HepG2 (cell line): ENCODE measurements around the gene BSN. TPM values are rescaled to one million over a fixed set of nuclear protein-coding genes. Genes with fewer than 3 reads are reported as not detected.

ENCODE experiments used
- ASH2L ChIP-seq: fragments of 300-600, 200-600 bp; sonication (generic); IDR thresholded peaks from 2 replicates; pipeline ENCODE4 v1.7.0; 2017; ENCODE audit warnings: low read depth, mild to moderate bottlenecking, moderate library complexity, mixed read lengths, low read length; ENCODE audit not compliant: insufficient read length
- ETS1 ChIP-seq: sonication (generic); formaldehyde crosslinking; IDR thresholded peaks from 2 replicates; pipeline ENCODE4 v1.4.0; 2020; ENCODE audit warnings: missing genetic modification reagents
- FOXO1 ChIP-seq: sonication (generic); formaldehyde crosslinking; IDR thresholded peaks from 2 replicates; pipeline ENCODE4 v1.4.0; 2020; ENCODE audit warnings: missing genetic modification reagents
- GATAD1 ChIP-seq: IDR thresholded peaks from 2 replicates; pipeline ENCODE4 v1.6.1; 2016; ENCODE audit warnings: missing genetic modification reagents, missing compliant biosample characterization
- HMGXB3 ChIP-seq: sonication (generic); formaldehyde crosslinking; IDR thresholded peaks from 2 replicates; pipeline ENCODE4 v1.4.0; 2020; ENCODE audit warnings: missing genetic modification reagents, borderline replicate concordance
- MED8 ChIP-seq: sonication (generic); formaldehyde crosslinking; IDR thresholded peaks from 2 replicates; pipeline ENCODE4 v1.8.1; 2023; ENCODE audit warnings: mild to moderate bottlenecking, missing genetic modification reagents; ENCODE audit not compliant: insufficient replicate concordance
- PAF1 ChIP-seq: IDR thresholded peaks from 2 replicates; pipeline ENCODE4 v1.6.1; 2016; ENCODE audit warnings: missing genetic modification reagents, missing compliant biosample characterization
- SAP130 ChIP-seq: IDR thresholded peaks from 2 replicates; pipeline ENCODE4 v1.6.1; 2016; ENCODE audit warnings: low read depth
- YEATS2 ChIP-seq: sonication (generic); formaldehyde crosslinking; IDR thresholded peaks from 2 replicates; pipeline ENCODE4 v1.4.0; 2020; ENCODE audit warnings: missing genetic modification reagents, borderline replicate concordance
- ZBTB20 ChIP-seq: sonication (generic); formaldehyde crosslinking; IDR thresholded peaks from 2 replicates; pipeline ENCODE4 v1.8.1; 2023; ENCODE audit warnings: missing genetic modification reagents, low read depth, mild to moderate bottlenecking, borderline replicate concordance
- ZNF121 ChIP-seq: sonication (generic); formaldehyde crosslinking; IDR thresholded peaks from 2 replicates; pipeline ENCODE4 v1.5.0; 2020; ENCODE audit warnings: mild to moderate bottlenecking, missing genetic modification reagents
- ZNF431 ChIP-seq: sonication (generic); formaldehyde crosslinking; IDR thresholded peaks from 2 replicates; pipeline ENCODE4 v1.9.0; 2022; ENCODE audit warnings: missing genetic modification reagents, low read depth, mild to moderate bottlenecking, borderline replicate concordance
- ZNF564 ChIP-seq: sonication (generic); formaldehyde crosslinking; IDR thresholded peaks from 2 replicates; pipeline ENCODE4 v1.8.1; 2023; ENCODE audit warnings: mild to moderate bottlenecking, missing genetic modification reagents
- ZNF629 ChIP-seq: sonication (generic); formaldehyde crosslinking; conservative IDR thresholded peaks from 2 replicates; pipeline ENCODE4 v1.5.0; 2020; ENCODE audit warnings: missing genetic modification reagents
- ZNF710 ChIP-seq: sonication (generic); formaldehyde crosslinking; IDR thresholded peaks from 2 replicates; pipeline ENCODE4 v1.5.0; 2020; ENCODE audit warnings: mild to moderate bottlenecking, missing genetic modification reagents, borderline replicate concordance
- polyA plus RNA-seq, 8 experiments: library from polyadenylated mRNA; depleted of rRNA in 3 of 8; stranded (reverse) in 7 of 8; unstranded in 1 of 8; fragments of >200 nt; fragmentation: Illumina TruSeq in 4 of 8; extraction: Trizol in 4 of 8; gene quantifications; 2 replicates each; pipeline versions ENCODE4 v1.2.1 to v1.2.3, GENCODE V29; 2011 to 2016; ENCODE audit warnings: low read depth in 4 of 8, missing spikeins in 1 of 8, mixed read lengths in 1 of 8; ENCODE audit not compliant: insufficient read depth in 1 of 8
- total RNA-seq, 5 experiments: library from RNA; depleted of rRNA; stranded (reverse); fragments of >200 nt; fragmentation: Illumina TruSeq; extraction: Trizol; gene quantifications; 2 replicates each; pipeline ENCODE4 v1.2.3, GENCODE V29; 2016; ENCODE audit warnings: low read depth in 1 of 5
- TF ChIP-seq, protein P1 (sequence below): sonication (generic); formaldehyde crosslinking; IDR thresholded peaks from 2 replicates; pipeline ENCODE4 v1.5.0; 2020; ENCODE audit warnings: mild to moderate bottlenecking, missing genetic modification reagents
- TF ChIP-seq, protein P2 (sequence below): sonication (generic); formaldehyde crosslinking; IDR thresholded peaks from 2 replicates; pipeline ENCODE4 v1.5.1; 2020; ENCODE audit warnings: missing genetic modification reagents, mild to moderate bottlenecking, borderline replicate concordance

Gene BSN
- total and polyA plus RNA-seq, 2 of the 13 experiments (the other 11 are each of a cell fraction or from before 2014, with no cell fraction given) = 0.42 to 0.86 TPM

- TF ChIP-seq, protein P1, sequence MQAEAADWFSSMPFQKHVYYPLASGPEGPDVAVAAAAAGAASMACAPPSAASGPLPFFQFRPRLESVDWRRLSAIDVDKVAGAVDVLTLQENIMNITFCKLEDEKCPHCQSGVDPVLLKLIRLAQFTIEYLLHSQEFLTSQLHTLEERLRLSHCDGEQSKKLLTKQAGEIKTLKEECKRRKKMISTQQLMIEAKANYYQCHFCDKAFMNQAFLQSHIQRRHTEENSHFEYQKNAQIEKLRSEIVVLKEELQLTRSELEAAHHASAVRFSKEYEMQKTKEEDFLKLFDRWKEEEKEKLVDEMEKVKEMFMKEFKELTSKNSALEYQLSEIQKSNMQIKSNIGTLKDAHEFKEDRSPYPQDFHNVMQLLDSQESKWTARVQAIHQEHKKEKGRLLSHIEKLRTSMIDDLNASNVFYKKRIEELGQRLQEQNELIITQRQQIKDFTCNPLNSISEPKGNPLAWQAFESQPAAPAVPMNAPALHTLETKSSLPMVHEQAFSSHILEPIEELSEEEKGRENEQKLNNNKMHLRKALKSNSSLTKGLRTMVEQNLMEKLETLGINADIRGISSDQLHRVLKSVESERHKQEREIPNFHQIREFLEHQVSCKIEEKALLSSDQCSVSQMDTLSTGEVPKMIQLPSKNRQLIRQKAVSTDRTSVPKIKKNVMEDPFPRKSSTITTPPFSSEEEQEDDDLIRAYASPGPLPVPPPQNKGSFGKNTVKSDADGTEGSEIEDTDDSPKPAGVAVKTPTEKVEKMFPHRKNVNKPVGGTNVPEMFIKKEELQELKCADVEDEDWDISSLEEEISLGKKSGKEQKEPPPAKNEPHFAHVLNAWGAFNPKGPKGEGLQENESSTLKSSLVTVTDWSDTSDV (CRISPR knock-in tag) = 0 out of 2 replicates have a peak, but pooled peaks have one; percentile 70
- TF ChIP-seq ZNF629 (CRISPR knock-in tag) (no peak), FOXO1 (0 out of 2 replicates have a peak, but pooled peaks have one; percentile 13), ETS1 (CRISPR knock-in tag) (no peak), YEATS2 (CRISPR knock-in tag) (peak; percentile 15; the same call in 1 of the 2 replicates), PAF1 (CRISPR knock-in tag) (no peak), MED8 (CRISPR knock-in tag) (peak; percentile 19), HMGXB3 (CRISPR knock-in tag) (no peak), GATAD1 (CRISPR knock-in tag) (peak; percentile 41; the same call in 1 of the 2 replicates), ZNF431 (CRISPR knock-in tag) (peak; percentile 70; the same call in 1 of the 2 replicates), SAP130 (CRISPR knock-in tag) (peak; percentile 43), ASH2L (no peak), ZNF564 (CRISPR knock-in tag) (no peak), ZNF121 (no peak), ZNF710 (CRISPR knock-in tag) (no peak), ZBTB20 (no peak)
- TF ChIP-seq, protein P2, sequence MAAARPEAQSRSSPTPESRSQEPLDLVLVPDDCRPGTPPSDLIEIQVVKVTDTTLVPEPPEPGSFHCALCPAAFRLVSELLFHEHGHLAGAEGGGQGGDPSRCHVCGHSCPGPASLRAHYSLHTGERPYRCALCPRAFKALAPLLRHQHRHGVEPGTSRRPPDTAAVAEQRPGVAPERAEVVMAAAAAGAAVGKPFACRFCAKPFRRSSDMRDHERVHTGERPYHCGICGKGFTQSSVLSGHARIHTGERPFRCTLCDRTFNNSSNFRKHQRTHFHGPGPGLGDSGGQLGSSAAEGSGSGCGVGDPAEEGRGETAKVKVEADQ = peak; percentile 3; the same call in 1 of the 2 replicates
These were observed 120.3 kb downstream of the BSN start (continued) for GRCh38 chr3:49674497-49674983.
